IPS-11a (cell line): Measurements from ENCODE around the gene C19orf85.
A peak's percentile ranks its signal among the peaks of the same experiment; 100 is the strongest.
"Not testable (repeated sequence)": the region's sequence is repeated elsewhere in the genome, so short reads cannot be mapped to it uniquely, and the experiment has no call there.

Source experiments
- H3K4me3 ChIP-seq: one replicate; pipeline ENCODE4 v1.5.1; 2013; ENCODE audit warnings: low read depth, low read length, control low read depth

The C19orf85 gene

DNA sequence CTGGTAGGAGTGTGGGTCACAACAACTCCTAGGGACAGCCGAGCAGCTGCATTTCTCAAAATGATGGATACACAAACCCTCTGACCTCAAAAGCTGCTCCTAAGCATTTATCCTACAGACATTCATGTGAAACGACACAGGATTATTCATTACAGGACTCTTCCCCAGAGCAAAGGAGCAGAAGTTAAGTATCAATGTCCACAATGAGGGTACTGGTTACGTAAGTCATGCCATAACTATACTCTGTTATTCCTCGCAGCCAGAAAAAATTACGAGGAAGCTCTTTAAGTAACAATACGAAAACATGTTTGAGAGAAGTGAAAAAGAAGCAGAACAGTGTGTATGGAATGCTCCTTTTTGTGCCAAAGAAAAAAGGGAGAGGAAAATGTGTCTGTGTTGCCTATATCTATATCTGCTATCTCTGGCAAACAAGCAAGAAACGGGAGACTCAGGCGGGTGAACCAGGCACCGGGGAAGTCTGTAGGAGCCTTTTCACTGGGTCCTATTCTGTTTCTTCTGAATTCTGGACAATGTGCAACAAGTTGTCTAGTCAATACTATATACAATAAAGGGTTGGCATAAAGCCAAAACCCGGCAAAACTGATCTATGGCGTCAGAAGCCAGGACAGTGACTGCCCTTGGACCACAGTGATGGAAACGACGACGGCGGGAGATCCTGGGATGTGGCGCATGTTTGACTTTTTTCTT is 4.4 kb downstream of the C19orf85 start:
- peak overlapping the region; percentile 44 for H3K4me3 ChIP-seq

DNA sequence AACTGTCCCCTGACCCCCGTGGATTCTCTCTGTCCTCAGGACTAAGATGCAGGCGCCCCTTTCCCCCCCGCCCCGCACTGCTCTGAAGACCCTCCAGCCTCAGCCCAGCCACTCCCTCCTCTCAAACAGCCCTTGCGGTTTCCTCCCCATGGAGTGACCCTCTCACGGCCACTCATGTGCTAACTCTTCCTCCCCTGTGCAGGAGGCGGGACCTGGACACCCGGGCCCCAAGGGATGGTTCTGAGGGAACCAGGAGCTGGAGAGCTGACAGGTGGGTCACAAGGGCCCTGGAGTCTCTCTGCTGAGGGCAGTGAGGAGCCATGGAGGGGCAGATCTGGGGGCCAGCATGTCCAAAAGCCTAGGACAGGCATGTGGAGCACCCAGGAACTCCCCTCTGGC is 5.0 kb downstream of the C19orf85 start:
- no peak overlapping the region for H3K4me3 ChIP-seq

DNA sequence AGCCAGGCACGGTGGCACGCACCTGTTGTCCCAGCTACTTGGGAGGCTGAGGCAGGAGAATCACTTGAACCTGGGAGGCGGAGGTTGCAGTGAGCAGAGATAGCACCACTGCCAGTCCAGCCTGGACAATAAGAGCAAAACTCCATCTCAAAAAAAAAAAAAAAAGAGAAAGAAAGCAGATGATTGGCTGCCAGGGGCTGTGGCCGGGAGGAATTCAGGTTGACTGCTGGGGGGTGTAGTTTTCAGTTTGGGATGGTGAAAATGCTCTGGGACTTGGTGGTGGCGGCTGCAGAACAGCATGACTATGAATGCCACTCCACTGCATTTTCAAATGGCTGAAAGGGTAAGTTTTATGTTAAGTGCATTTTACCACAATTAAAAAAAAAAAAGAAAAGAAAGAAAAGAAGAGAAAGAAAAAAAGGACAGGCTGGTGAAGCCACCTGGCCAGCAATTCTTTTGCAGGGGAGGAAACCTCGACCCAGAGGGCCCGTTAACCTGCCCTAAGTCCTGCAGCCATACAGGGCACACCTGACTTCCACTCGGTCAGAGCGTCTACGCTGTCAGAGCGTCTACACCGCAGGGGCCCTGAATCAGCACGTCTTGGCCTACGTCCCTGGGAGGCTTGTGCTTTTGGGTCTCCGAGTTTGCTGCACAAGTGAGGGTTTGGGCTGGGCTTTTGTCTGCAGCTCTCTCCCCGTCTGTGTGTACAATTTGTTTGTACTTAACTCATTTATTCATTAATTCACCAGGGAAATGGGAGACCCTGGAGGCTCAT is 6.7 kb downstream of the C19orf85 start:
- no peak overlapping the region for H3K4me3 ChIP-seq

DNA sequence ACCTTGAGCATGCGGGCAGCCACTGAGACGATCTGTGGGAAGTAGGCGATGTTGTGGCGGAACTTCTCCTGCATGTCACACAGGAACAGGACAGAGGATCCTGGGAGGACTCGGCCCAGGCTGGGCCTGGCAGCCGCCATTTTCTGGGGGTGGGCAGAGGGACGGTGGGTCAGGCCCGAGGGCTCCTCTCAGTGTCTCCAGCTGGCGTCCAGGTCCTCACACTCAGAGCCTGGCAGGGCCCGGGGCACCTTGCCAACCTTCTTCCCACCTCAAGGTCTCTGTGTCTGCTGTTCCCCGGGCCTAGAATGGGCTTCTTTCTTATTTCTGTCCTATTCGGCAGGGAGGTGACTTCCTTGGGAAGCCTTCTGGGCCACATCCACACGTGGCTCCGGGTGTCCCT is 8.2 kb downstream of the C19orf85 start:
- H3K4me3 ChIP-seq: no peak overlapping the region

DNA sequence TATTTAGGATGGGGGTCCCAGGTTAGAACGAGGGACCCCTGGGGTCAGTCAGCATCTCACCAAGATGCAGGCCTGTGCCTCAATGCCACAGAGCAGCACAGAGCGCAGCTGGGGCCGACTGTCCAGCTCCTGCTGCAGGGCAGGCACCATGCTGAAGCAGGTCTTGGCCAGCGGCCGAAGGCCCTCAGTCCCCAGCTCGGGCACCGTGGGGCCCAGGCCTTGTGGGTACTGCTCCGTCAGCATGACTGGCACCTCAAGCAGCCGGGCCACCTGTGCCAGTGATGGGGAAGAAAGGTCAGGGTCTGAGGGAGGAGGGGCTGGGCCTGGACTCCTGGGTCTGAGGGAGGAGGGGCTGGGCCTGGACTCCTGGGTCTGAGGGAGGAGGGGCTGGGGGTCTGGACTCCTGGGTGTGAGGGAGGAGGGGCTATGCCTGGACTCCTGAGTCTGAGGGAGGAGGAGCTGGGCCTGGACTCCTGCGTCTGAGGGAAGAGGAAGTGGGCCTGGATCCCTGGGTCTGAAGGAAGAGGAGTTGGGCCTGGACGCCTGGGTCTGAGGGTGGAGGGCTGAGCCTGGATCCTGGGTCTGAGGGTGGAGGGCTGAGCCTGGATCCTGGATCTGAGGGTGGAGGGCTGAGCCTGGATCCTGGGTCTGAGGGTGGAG is 8.8 kb downstream of the C19orf85 start:
- H3K4me3 ChIP-seq: no peak overlapping the region

DNA sequence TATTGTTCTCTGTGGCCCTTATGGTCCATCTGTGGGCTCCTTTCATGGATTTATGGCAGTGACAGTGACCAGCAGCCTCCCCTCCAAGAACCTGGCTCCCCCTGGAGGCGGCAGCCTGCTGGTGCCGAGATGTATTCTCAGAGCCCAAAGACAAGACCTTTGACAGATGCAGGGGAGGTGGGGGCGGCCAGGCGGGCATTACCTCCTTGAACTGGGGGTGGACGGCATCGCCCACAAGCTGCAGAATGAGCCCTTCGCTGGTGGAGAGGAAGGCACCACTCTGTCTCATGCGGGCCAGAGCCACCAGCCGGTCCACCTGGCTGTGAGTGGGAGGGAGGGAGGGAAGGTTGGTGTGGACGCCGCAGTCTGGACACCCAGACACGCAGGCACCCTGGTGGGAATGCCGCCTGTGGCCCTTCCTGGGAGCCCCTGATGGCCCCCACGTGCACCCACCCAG is 9.7 kb downstream of the C19orf85 start:
- H3K4me3 ChIP-seq: no peak overlapping the region

DNA sequence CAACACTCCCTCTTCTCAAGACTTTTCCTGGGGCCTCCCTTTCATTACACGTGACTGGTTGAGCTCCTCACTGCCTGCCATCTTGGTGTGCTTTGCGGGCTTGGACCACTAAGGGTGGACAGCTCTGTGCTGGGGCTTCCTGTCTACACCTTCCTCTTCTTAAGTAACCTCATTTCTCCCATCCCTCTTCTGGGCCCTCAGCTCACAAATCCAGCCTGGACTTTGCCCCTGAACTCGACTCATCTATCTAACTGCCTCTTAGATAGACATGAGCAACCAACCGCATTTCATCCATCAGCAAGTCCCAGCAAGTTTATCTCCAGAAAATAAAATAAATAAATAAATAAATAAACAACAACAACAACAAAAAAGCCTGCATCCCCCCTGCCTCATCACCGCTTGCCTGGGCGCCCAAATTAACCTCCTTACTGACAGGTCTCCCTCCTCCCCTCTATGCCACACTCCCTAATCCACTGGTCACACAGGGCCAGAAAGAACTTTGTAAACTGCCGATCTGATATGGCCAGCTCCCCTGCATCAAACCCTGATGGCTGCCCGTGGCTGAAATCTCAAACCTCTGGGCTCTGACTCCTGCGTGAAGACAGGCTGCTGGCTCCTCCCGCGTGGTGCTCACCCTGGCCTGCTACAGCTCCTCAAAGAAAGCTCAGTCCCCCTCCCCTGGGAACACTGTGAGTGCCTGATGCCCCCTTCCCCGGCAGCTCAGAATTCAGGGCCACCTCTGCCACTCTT is 10.9 kb downstream of the C19orf85 start:
- no peak overlapping the region for H3K4me3 ChIP-seq

DNA sequence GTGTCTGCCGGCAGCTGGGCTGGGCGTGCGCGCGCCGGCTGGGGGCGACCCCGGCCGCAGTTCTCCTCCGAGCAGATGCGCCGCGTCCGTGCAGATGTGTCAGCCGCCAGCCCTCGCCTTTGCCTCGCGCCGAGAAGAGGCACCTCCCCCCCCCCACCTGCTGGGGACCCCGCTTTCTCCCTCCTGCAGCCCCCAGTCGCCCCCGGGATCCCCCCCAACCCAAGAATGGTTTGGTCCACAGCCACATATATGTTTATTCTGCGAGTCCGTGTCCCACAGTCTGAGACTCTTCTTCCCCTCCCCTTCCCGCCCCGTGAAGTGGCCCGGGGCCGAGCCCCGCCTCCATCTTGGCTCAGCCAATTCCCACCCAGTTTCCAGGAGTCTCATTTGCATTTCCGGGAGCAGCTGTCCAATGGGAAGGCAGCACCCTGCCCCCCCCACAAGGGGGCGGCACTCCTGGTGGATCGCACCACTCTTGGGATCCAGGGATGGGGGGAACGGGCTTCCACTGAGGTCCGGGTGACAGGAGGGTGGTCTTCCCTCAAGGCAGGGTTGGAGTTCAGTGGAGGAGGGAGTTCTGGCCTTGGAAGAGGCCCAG is 11.7 kb downstream of the C19orf85 start:
- no peak overlapping the region for H3K4me3 ChIP-seq

DNA sequence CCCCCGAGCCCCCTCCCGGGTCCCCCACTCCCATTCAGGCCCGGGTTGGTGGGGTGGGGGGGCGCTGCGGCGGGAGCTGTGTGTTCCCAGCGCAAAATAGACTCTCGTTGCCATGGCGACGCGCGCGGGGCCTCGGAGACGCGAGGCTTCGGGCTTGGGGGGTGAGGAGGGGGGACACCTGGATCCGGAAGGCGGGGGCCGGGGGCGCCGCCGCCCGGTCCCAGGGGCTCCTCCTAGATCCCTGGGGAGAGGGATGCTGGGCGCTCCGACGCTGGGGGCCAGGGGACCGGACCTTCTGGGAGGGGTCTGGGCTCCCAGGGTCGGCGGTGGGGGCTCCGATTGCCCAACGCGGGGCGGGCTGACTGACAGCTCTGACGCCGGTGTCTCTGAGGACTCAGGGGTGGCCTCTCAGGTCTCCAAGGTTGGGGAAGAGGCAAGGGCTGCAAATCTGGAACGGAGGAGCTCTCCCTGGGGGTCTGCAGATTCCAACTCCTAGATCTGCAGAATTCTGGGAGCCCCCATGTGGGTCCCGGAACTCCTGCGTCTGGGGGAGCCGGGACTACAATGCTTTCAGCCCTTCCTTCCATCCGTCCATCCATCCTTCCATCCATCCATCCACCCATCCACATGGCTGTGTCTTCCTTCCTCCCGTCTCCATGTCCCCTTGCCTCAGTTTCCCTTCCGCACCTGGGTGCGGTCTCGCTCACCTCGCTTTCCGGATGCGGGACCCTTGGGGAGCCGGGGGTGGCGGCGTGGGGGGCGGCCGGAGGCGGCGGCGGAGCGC is 12.4 kb downstream of the C19orf85 start:
- H3K4me3 ChIP-seq: no peak overlapping the region

DNA sequence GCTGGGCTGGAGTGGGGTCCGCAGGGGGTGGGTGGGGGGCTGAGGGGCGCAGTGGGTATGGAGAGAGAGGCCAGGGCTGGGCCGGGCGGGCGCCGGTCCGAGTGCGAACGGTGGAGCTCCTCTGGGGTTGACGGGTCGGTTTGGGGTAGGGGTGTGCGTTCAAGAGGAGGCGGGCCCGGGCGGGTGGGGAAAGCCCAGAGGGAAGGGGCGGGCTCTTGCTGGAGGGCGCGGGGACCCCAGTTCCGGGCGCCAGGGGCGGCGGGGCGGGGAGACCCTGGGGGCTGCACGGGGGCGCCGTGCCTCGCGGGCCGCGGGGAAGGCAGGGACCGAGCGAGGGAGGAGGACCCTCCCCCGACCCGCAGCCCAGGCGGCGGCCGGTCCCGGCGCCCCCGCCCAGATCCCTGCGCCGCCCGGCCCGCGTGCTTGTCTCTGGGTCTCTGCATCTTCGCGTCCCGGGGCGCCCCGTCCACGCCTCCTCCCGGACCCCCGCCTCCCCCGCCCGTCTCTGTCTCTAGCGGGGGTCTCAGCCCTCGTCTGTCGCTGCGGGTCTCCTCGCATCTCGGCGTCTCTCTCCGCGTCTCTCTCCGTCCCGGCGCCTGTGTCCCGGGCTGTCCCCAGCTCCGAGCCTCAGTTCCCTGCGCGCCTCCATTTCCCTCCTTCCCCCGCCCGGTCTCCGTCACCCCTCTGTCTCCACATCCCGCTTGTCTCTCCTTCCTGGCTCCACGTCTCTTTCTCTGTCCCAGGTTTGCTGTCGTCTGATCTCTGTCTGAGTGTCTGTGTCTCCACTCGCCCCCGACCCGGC is 13.2 kb downstream of the C19orf85 start:
- H3K4me3 ChIP-seq: peak overlapping the region; percentile 25

DNA sequence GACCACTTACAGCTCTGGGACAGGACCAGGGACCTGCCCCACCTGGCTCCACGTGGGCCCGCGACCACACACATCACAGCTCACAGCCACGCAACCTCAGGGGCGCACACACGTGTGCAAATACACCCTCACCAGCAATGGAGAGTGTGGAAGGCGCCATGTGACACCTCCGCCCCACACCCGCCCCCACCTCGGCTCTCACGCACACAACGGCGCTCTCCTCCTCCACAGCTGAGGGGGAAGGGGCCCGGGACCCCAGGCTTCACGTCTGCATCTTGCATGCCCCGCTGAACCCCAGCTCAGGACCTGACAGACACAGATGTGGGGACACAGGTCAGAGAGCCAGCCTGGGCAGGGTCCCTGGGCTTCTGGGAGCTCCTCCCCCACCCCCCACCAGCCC is 15.1 kb downstream of the C19orf85 start:
- no peak overlapping the region for H3K4me3 ChIP-seq

DNA sequence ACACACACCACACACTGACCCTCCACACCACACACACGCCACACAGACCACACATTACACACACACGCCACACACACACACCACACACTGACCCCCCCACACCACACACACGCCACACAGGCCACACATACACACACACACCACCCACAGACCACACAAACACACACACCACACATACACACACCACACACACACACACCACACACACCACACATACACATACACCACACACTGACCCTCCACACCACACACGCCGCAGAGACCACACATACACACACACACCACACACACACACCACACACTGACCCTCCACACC is 16.4 kb downstream of the C19orf85 start:
- not testable (repeated sequence) for H3K4me3 ChIP-seq

DNA sequence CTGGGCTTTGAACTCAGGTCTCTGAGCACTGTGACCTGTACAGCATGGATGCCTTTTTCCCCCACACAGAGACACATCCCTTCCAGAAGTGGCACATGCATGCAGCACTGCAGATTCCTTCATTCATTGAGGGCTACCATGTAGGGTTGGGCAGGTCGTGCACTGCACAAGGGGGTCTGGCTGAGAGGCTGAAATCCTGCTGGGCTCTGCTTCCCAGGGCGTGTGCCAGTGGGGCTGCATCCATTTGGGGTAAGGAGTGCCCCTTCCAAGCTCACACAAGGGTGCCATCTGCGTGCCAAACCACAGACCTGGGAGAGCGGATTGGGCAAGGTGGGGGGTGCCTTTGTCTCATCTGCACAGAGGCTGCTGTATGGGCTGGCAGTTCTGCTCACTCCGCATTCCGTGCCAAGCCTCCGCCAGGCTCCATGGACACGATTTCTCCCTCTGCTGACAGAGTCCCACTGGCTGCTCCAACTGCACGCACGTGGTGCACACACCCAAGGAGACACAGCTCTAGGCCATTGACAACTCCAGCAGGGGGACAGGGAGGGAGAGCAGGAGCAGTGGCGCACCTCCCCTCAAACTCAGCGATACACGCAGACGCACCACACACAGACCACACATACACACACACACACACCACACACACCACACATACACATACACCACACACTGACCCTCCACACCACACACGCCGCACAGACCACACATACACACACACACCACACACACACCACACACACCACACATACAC is 17.0 kb downstream of the C19orf85 start:
- H3K4me3 ChIP-seq: no peak overlapping the region

DNA sequence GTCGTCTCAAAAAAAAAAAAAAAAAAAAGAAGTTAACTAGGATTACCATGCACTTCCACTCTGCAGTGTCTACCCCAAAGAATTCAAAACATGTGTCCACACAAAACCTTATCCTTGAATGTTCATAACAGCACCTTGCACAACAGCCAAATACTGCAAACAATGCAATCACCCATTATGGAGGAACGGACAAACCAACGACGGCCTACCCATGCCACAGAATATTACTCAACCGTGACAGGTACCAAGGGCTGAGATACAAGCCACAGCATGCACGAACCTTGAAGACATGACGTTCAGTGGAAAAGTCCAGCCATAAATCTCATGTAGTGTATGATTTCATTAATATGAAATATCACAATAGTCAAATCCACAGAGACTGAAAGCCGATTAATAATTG is 18.5 kb downstream of the C19orf85 start:
- H3K4me3 ChIP-seq: no peak overlapping the region

DNA sequence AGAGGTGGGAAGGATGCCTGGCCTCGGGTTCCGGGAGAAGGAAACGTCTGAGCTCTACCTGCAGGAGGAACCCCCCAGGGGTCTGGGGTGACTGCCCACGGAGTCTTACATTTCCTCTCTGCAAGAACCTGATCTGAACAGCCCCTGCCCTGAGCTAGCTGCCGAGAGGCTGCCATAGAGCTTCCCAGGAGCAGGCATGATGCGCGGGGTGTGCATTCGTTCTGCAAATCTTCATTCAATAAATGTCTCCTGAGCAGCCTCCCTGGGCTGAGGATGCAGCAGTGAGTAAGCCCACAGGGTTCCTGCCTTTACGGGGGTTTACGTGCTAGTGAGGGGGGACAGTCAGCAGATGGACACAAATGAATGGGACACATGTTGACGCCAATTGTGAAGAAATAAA is 19.9 kb downstream of the C19orf85 start:
- H3K4me3 ChIP-seq: no peak overlapping the region

DNA sequence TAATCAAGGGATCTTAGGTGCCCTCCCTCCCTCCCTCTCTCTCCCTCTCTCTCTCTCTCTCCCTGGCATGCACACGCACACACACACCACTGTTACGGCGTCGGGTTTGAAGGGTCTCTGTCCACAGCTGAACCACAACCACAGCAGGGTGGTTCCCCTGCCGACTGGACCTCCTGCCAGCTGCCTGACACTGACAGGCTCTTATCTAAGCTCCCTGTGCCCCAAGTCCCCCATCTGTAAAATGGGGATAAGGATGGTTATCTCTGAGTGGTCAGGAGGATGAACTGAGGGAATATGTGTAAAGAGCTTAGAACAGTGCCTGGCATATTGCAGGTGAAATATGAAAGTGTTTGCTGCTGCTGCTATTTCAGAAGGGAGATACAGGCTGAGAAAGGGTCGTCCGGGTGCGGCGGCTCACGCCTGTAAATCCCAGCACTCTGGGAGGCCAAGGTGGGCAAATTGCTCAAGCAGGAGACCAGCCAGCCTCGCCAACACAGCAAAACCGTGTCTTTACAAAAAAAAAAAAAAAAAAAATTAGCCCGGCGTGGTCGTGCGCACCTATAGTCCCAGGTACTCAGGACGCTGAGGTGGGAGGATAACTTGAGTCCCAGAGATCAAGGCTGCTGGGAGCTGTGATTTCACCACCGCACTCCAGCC is 20.6 kb downstream of the C19orf85 start:
- no peak overlapping the region for H3K4me3 ChIP-seq

DNA sequence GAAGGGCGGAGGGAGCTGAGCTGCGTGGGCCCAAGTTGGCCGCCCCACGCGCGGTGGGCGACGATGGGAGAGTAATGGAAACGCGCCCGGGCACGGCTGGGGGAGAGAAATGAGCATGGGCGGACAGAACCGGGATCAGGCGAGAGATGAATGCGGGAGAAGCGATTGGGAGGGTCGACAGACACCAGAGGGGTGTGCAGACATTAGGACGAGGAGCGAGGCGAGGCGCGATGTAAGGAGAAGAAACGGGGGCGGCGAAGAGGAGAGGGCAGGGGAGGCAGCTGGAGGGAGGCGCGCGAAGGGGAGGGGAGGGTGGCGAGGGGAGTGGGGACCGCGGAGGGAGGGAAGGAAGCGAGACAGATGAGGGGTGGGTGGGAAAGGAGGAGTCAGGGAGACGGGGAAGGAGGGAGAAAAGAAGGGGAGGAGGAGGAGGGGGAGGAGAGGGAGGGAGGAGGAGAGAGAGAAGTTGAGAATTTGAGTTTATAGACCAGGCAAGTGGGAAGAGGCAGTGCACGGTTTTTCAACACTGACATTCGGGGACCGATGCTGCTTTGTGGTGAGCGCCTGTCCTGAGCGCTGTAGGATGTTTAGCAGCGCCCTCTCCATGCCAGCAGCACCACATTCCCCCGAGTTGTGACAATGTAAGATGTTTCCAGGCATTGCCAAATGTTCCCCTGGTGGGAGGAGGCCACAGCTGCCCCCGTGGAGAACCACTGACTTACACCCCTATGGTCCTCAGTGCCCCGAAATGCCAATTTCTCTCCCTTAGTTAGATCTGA is 21.3 kb downstream of the C19orf85 start, which contains the start of gene SHISA7:
TSS of gene SHISA7 (minus strand) at position 256 of the 779 bp plus-strand sequence. CDS start 437 bp downstream, outside the sequence.
- peak within 1 kb of the TSS; percentile 13 for H3K4me3 ChIP-seq
